H1 (cell line): ENCODE measurements around the gene FBXO44. TPM values are rescaled to one million over a fixed set of nuclear protein-coding genes. Genes with fewer than 3 reads are reported as not detected.

Experiments used
- CTCF ChIA-PET: fragments of 300-600 bp; sonication (Branson Sonifier 250); formaldehyde crosslinking; loops from one replicate; lab custom pipeline; 2021; ENCODE audit not compliant: partially characterized antibody; lab: Charles Lee
- POLR2A ChIA-PET: fragments of 300-600 bp; sonication (Branson Sonifier 250); formaldehyde crosslinking; loops from one replicate; lab custom pipeline; 2021; ENCODE audit warnings: inconsistent platforms; ENCODE audit not compliant: partially characterized antibody; lab: Charles Lee
- DNase-seq, 2 experiments: peaks; one replicate each; pipeline versions ENCODE4 v3.0.0 to v3.0.0-alpha.2; 2010 to 2022; ENCODE audit warnings: low spot score in 2 of 2, low read depth in 1 of 2, mixed read lengths in 1 of 2
- FAIRE-seq: peaks from 2 replicates; lab custom pipeline; 2011; peaks lifted over from hg19 to GRCh38; lab: Jason Lieb, UNC
- H2AFZ ChIP-seq: 2 replicates; pipeline ENCODE4 v1.8.1; 2012; ENCODE audit warnings: low read length, inconsistent platforms
- H2AK5ac ChIP-seq: 2 replicates; pipeline ENCODE4 v1.6.1; 2013; ENCODE audit warnings: low read depth, low read length
- H2BK120ac ChIP-seq: replicated peaks from 2 replicates; pipeline ENCODE3; 2013; ENCODE audit warnings: low read depth, low read length, inconsistent platforms
- H2BK12ac ChIP-seq: 2 replicates; pipeline ENCODE4 v1.6.1; 2013; ENCODE audit warnings: low read depth, low read length
- H2BK15ac ChIP-seq: 2 replicates; pipeline ENCODE4 v1.6.1; 2013; ENCODE audit warnings: low read length
- H2BK20ac ChIP-seq: 2 replicates; pipeline ENCODE4 v1.6.1; 2013; ENCODE audit warnings: low read length
- H2BK5ac ChIP-seq: 2 replicates; pipeline ENCODE4 v1.6.1; 2013; ENCODE audit warnings: low read depth, low read length
- H3K14ac ChIP-seq: 2 replicates; pipeline ENCODE4 v1.6.1; 2013; ENCODE audit warnings: inconsistent platforms; ENCODE audit not compliant: insufficient read length
- H3K18ac ChIP-seq: 2 replicates; pipeline ENCODE4 v1.6.1; 2013; ENCODE audit warnings: low read length; ENCODE audit errors: extremely low read depth
- H3K23ac ChIP-seq: 2 replicates; pipeline ENCODE4 v1.6.1; 2013; ENCODE audit warnings: inconsistent platforms; ENCODE audit not compliant: insufficient read length
- H3K23me2 ChIP-seq: 2 replicates; pipeline ENCODE4 v1.6.1; 2013; ENCODE audit warnings: low read depth, low read length
- H3K27ac ChIP-seq: 2 replicates; pipeline ENCODE4 v1.6.1; 2011; ENCODE audit warnings: low read depth, low read length, inconsistent platforms
- H3K27me3 ChIP-seq, 4 experiments: replicated peaks in 1 of 4; 1 replicate in 1 of 4; 2 replicates in 3 of 4; pipeline versions ENCODE4 v1.6.1 to v1.8.1; 2011 to 2013; ENCODE audit warnings: low read length in 3 of 4, mild to moderate bottlenecking in 3 of 4, inconsistent platforms in 2 of 4, mixed read lengths in 2 of 4, moderate library complexity in 1 of 4; ENCODE audit not compliant: control insufficient read depth in 3 of 4, insufficient read depth in 3 of 4; ENCODE audit errors: extremely low read depth in 1 of 4
- H3K36me3 ChIP-seq, 4 experiments: 2 replicates each; pipeline versions ENCODE4 v1.6.1 to v1.8.1; 2011 to 2013; ENCODE audit warnings: mild to moderate bottlenecking in 4 of 4, low read length in 3 of 4, moderate library complexity in 2 of 4, control low read depth in 1 of 4, inconsistent platforms in 1 of 4; ENCODE audit not compliant: insufficient read depth in 4 of 4, control insufficient read depth in 2 of 4
- H3K4ac ChIP-seq: replicated peaks from 2 replicates; pipeline ENCODE3; 2013; ENCODE audit warnings: low read length, low read depth, mixed read lengths, inconsistent platforms; ENCODE audit not compliant: insufficient read length
- H3K4me1 ChIP-seq, 4 experiments: replicated peaks in 1 of 4; 1 replicate in 1 of 4; 2 replicates in 3 of 4; pipeline versions ENCODE4 v1.6.1 to v1.8.1; 2011 to 2013; ENCODE audit warnings: low read length in 3 of 4, inconsistent platforms in 2 of 4, mixed read lengths in 1 of 4; ENCODE audit not compliant: insufficient read depth in 4 of 4, control insufficient read depth in 3 of 4
- H3K4me2 ChIP-seq, 2 experiments: 2 replicates each; pipeline versions ENCODE4 v1.6.1 to v1.8.1; 2011 to 2013; ENCODE audit warnings: low read depth in 2 of 2, low read length in 2 of 2, control low read depth in 1 of 2, inconsistent platforms in 1 of 2, mild to moderate bottlenecking in 1 of 2; ENCODE audit not compliant: insufficient read depth in 1 of 2
- H3K4me3 ChIP-seq, 4 experiments: fragments of 200-600, 300-600 bp in 1 of 4; sonication (generic), shearing (Covaris generic), sonication (Bioruptor Twin) in 1 of 4; 2 replicates each; pipeline versions ENCODE4 v1.5.1 to v1.8.1; 2011 to 2016; ENCODE audit warnings: low read length in 4 of 4, low read depth in 3 of 4, control low read depth in 2 of 4, inconsistent platforms in 2 of 4, mild to moderate bottlenecking in 2 of 4, mixed read lengths in 1 of 4, moderate library complexity in 1 of 4; ENCODE audit not compliant: insufficient read depth in 2 of 4; ENCODE audit errors: extremely low read depth in 1 of 4
- H3K56ac ChIP-seq: replicated peaks from 2 replicates; pipeline ENCODE3; 2013; ENCODE audit warnings: low read depth, mild to moderate bottlenecking, mixed read lengths, low read length, inconsistent platforms; ENCODE audit not compliant: insufficient read length
- H3K79me1 ChIP-seq: 2 replicates; pipeline ENCODE4 v1.6.1; 2013; ENCODE audit warnings: low read depth, low read length, control low read depth
- H3K79me2 ChIP-seq, 2 experiments: 2 replicates each; pipeline versions ENCODE4 v1.6.1 to v1.8.1; 2012 to 2013; ENCODE audit warnings: low read length in 2 of 2, mild to moderate bottlenecking in 2 of 2, inconsistent platforms in 1 of 2; ENCODE audit not compliant: insufficient read depth in 2 of 2, control insufficient read depth in 1 of 2
- H3K9ac ChIP-seq, 4 experiments: replicated peaks in 1 of 4; 1 replicate in 1 of 4; 2 replicates in 3 of 4; pipeline versions ENCODE4 v1.6.1 to v1.8.1; 2011 to 2013; ENCODE audit warnings: low read depth in 3 of 4, low read length in 3 of 4, control low read depth in 2 of 4, mild to moderate bottlenecking in 2 of 4, moderate library complexity in 2 of 4, inconsistent platforms in 1 of 4; ENCODE audit errors: extremely low read depth in 1 of 4
- H3K9me3 ChIP-seq, 2 experiments: 2 replicates each; pipeline versions ENCODE4 v1.6.1 to v1.8.1; 2012 to 2013; ENCODE audit warnings: mild to moderate bottlenecking in 2 of 2, moderate library complexity in 2 of 2, control low read depth in 1 of 2, inconsistent platforms in 1 of 2, low read depth in 1 of 2, low read length in 1 of 2, mixed read lengths in 1 of 2; ENCODE audit not compliant: insufficient read depth in 2 of 2
- H4K20me1 ChIP-seq, 2 experiments: replicated peaks in 1 of 2; 2 replicates each; pipeline versions ENCODE3 to v1.8.1; 2011 to 2013; ENCODE audit warnings: inconsistent platforms in 2 of 2, low read length in 2 of 2, mild to moderate bottlenecking in 1 of 2; ENCODE audit not compliant: insufficient read depth in 2 of 2, control insufficient read depth in 1 of 2
- H4K5ac ChIP-seq: 2 replicates; pipeline ENCODE4 v1.6.1; 2013; ENCODE audit warnings: low read length, low read depth, mixed read lengths, inconsistent platforms; ENCODE audit not compliant: insufficient read length
- H4K8ac ChIP-seq: 2 replicates; pipeline ENCODE4 v1.8.0; 2013; ENCODE audit warnings: mild to moderate bottlenecking, moderate library complexity, low read length, inconsistent platforms; ENCODE audit not compliant: insufficient read depth; ENCODE audit errors: extremely low read depth
- H4K91ac ChIP-seq: replicated peaks from 2 replicates; pipeline ENCODE3; 2013; ENCODE audit warnings: low read length, mixed read lengths, inconsistent platforms; ENCODE audit not compliant: insufficient read length
- BRCA1 ChIP-seq: IDR thresholded peaks from 2 replicates; pipeline ENCODE4 v1.6.1; 2012; ENCODE audit warnings: low read depth, low read length, improper control_type of control experiment
- CREB1 ChIP-seq: IDR thresholded peaks from 2 replicates; pipeline ENCODE4 v1.6.1; 2012; ENCODE audit warnings: inconsistent platforms
- FOSL1 ChIP-seq: IDR thresholded peaks from 2 replicates; pipeline ENCODE4 v1.6.1; 2011; ENCODE audit warnings: mild to moderate bottlenecking, low read depth, low read length, moderate library complexity; ENCODE audit not compliant: insufficient read depth
- HDAC2 ChIP-seq, 2 experiments: fragments of 300-600 bp in 1 of 2; sonication (generic) in 1 of 2; IDR thresholded peaks; 2 replicates each; pipeline ENCODE4 v1.6.1; 2011 to 2012; ENCODE audit warnings: low read depth in 2 of 2, low read length in 2 of 2, mild to moderate bottlenecking in 2 of 2, moderate library complexity in 2 of 2, borderline replicate concordance in 1 of 2, inconsistent platforms in 1 of 2
- JUND ChIP-seq: IDR thresholded peaks from 2 replicates; pipeline ENCODE4 v1.6.1; 2011; ENCODE audit warnings: mild to moderate bottlenecking, improper control_type of control experiment, low read length
- MAFK ChIP-seq: IDR thresholded peaks from 2 replicates; pipeline ENCODE4 v1.6.1; 2012; ENCODE audit warnings: low read depth, mild to moderate bottlenecking, improper control_type of control experiment, low read length
- NRF1 ChIP-seq: IDR thresholded peaks from 2 replicates; pipeline ENCODE4 v1.6.1; 2011; ENCODE audit warnings: mild to moderate bottlenecking, low read depth, low read length, improper control_type of control experiment
- PHF8 ChIP-seq: fragments of 200-600 bp; sonication (generic); conservative IDR thresholded peaks from 2 replicates; pipeline ENCODE4 v1.7.1; 2012; ENCODE audit warnings: low read depth, mild to moderate bottlenecking, inconsistent platforms, low read length, moderate library complexity
- POU5F1 ChIP-seq: IDR thresholded peaks from 2 replicates; pipeline ENCODE4 v1.6.1; 2011; ENCODE audit warnings: low read depth, mild to moderate bottlenecking, low read length, moderate library complexity
- RAD21 ChIP-seq, 2 experiments: IDR thresholded peaks in 1 of 2; conservative IDR thresholded peaks in 1 of 2; 2 replicates each; pipeline ENCODE4 v1.6.1; 2011; ENCODE audit warnings: low read depth in 2 of 2, low read length in 2 of 2, improper control_type of control experiment in 1 of 2, inconsistent platforms in 1 of 2, mild to moderate bottlenecking in 1 of 2, moderate library complexity in 1 of 2
- SIRT6 ChIP-seq: IDR thresholded peaks from one replicate; pipeline ENCODE4 v1.7.1; 2012; ENCODE audit warnings: low read length, inconsistent platforms
- SP2 ChIP-seq: IDR thresholded peaks from 2 replicates; pipeline ENCODE4 v1.6.1; 2012; ENCODE audit warnings: mild to moderate bottlenecking, low read length, inconsistent platforms
- SP4 ChIP-seq: IDR thresholded peaks from 2 replicates; pipeline ENCODE4 v1.6.1; 2012; ENCODE audit warnings: low read length, inconsistent platforms
- TAF1 ChIP-seq: IDR thresholded peaks from 2 replicates; pipeline ENCODE4 v1.6.1; 2011; ENCODE audit warnings: mild to moderate bottlenecking, low read depth, low read length
- YY1 ChIP-seq: IDR thresholded peaks from 2 replicates; pipeline ENCODE4 v1.6.1; 2011; ENCODE audit warnings: low read depth, mild to moderate bottlenecking, low read length
- WGBS, 2 experiments: shearing (Covaris generic) in 1 of 2; methylation state at CpG; one replicate each; pipeline versions ENCODE4 v1.1.6 to v1.1.7; 2013 to 2015; ENCODE audit warnings: low lambda C conversion rate in 2 of 2, mixed read lengths in 2 of 2, inconsistent platforms in 1 of 2, low coverage in 1 of 2, missing lambda C conversion rate in 1 of 2; ENCODE audit not compliant: insufficient replicate concordance in 2 of 2, insufficient coverage in 1 of 2, insufficient read length in 1 of 2; ENCODE audit errors: extremely low coverage in 1 of 2, missing lambda C conversion rate in 1 of 2; 5-methylcytosine and 5-hydroxymethylcytosine counted together
- polyA plus RNA-seq, 7 experiments: library from polyadenylated mRNA; depleted of rRNA in 3 of 7; stranded (reverse) in 5 of 7; unstranded in 2 of 7; fragments of >200 nt in 5 of 7; fragments of 200-250 nt in 2 of 7; gene quantifications; 1 replicate in 5 of 7; 2 replicates in 1 of 7; 4 replicates in 1 of 7; pipeline versions ENCODE4 v1.2.1 to v1.2.3, GENCODE V29; 2011 to 2013; ENCODE audit warnings: missing spikeins in 2 of 7, mixed read lengths in 2 of 7
- total RNA-seq: library from RNA; stranded (reverse); fragmentation: NEBNext Ultra II Directional; extraction: Animal tissue kit (Norgen Biotek cat#: 25700); gene quantifications from 2 replicates; pipeline ENCODE4 v1.2.1, GENCODE V29; 2021

Gene FBXO44
- total and polyA plus RNA-seq, 2 of the 8 experiments (the other 6 are each of a cell fraction or from before 2014, with no cell fraction given): 27.0 to 27.2 TPM

- Histone ChIP-seq H3K23ac (no peak overlapping the region), H4K20me1 (peaks cover 3 to 15% of the 10 kb centered on the region in 2 experiments), H4K8ac (no peak overlapping the region), H2BK12ac (no peak overlapping the region), H2BK15ac (no peak overlapping the region), H2AFZ (no peak overlapping the region), H2AK5ac (no peak overlapping the region), H3K4me1 (peaks cover 6 to 35% (median 29%) of the 10 kb centered on the region in 4 experiments), H3K27ac (no peak overlapping the region), H4K91ac (no peak overlapping the region), H3K36me3 (no peaks in the 10 kb centered on the region; a peak in 1 of 8 replicates), H3K56ac (no peak overlapping the region), H4K5ac (no peak overlapping the region), H3K27me3 (peaks cover 0 to 4% (median 2%) of the 10 kb centered on the region in 4 experiments; a peak in 2 of 7 replicates), H2BK5ac (no peak overlapping the region), H3K14ac (no peak overlapping the region), H3K23me2 (peaks cover 7% of the 10 kb centered on the region; the same call in 1 of the 2 replicates), H3K9me3 (no peaks in the 10 kb centered on the region), H2BK120ac (no peak overlapping the region), H3K4me2 (peak overlapping the region in 1 of 2 experiments; percentile 46; a peak in 2 of 4 replicates), H2BK20ac (no peak overlapping the region), H3K79me1 (peaks cover 3% of the 10 kb centered on the region), H3K4me3 (no peak overlapping the region), H3K18ac (no peak overlapping the region), H3K9ac (no peak overlapping the region), H3K4ac (no peak overlapping the region), H3K79me2 (peaks cover 0 to 7% of the 10 kb centered on the region in 2 experiments; a peak in 1 of 4 replicates)
- TF ChIP-seq PHF8: no peak
- no peak for TF ChIP-seq CREB1
- no peak for TF ChIP-seq HDAC2 (IDR thresholded peaks at IDR 0.05; ENCODE audit: borderline replicate concordance in 1 of 2, low read depth in 2 of 2, low read length in 2 of 2)
- no peak for TF ChIP-seq TAF1
- TF ChIP-seq SP2: no peak
- TF ChIP-seq MAFK: no peak
- no peak for TF ChIP-seq JUND
- no peak for TF ChIP-seq YY1
- TF ChIP-seq POU5F1: no peak
- no peak for TF ChIP-seq RAD21 (IDR thresholded peaks at IDR 0.05 in 1 of 2, conservative IDR thresholded peaks at IDR 0.05 in 1 of 2; ENCODE audit: low read depth in 2 of 2, low read length in 2 of 2)
- TF ChIP-seq SIRT6: no peak
- TF ChIP-seq NRF1: no peak
- no peak for TF ChIP-seq FOSL1
- no peak for TF ChIP-seq BRCA1
- no peak for TF ChIP-seq SP4
- DNase-seq: peak in 1 of 2 experiments; percentile 49
- no peak for FAIRE-seq
- POLR2A ChIA-PET: interaction anchor here (0.9 to 3.1 kb wide), 6 partner anchors 8 to 261 kb away, joined by 3 to 14 read pairs (median 4); partner anchors contain the start of gene FBXO6
- CTCF ChIA-PET: interaction anchor here (0.5 to 3.4 kb wide), 11 partner anchors 10 to 171 kb away, joined by 3 to 14 read pairs (median 4); partner anchors contain the start of genes DISP3, FBXO6 and MAD2L2
- WGBS, 2 experiments: 73% methylated on average over 7 of the region's 9 CpGs; no CpG with 5 or more reads in 1 of the 2 experiments
Observed at GRCh38 chr1:11649237-11649623, 5.4 kb upstream of the FBXO44 start.
